Lung (tissue), 12 donors: ENCODE results near the gene ZNF532. TPM values are rescaled to one million over a fixed set of nuclear protein-coding genes. Genes with fewer than 3 reads are reported as not detected.
A peak's percentile ranks its signal among the peaks of the same experiment; 100 is the strongest.

Experiments
- ATAC-seq: fragments of 200-7000 bp; cut with Tn5 transposase; one replicate; pipeline ENCODE4 v1.9.1; 2020; ENCODE audit warnings: moderate number of reproducible peaks; ENCODE audit not compliant: insufficient read depth, low FRiP score
- DNase-seq, 3 donors: peaks; one replicate each; pipeline ENCODE4 v3.0.0-alpha.2; 2013 to 2017
- H3K27ac ChIP-seq, 2 donors: one replicate each; pipeline ENCODE4 v1.5.1; 2013; ENCODE audit warnings: mild to moderate bottlenecking in 2 of 2, moderate library complexity in 2 of 2, control low read depth in 1 of 2, inconsistent platforms in 1 of 2, low read depth in 1 of 2, low read length in 1 of 2
- H3K27me3 ChIP-seq, 3 donors: one replicate each; pipeline ENCODE4 v1.5.1; 2013; ENCODE audit warnings: low read length in 2 of 3; ENCODE audit not compliant: control insufficient read depth in 3 of 3, insufficient read depth in 3 of 3
- H3K36me3 ChIP-seq, 4 donors: one replicate each; pipeline ENCODE4 v1.5.1; 2013; ENCODE audit warnings: low read length in 4 of 4, mild to moderate bottlenecking in 1 of 4, moderate library complexity in 1 of 4; ENCODE audit not compliant: control insufficient read depth in 4 of 4, insufficient read depth in 4 of 4
- H3K4me1 ChIP-seq, 5 donors: one replicate each; pipeline ENCODE4 v1.5.1; 2013; ENCODE audit warnings: low read length in 5 of 5, mild to moderate bottlenecking in 2 of 5, moderate library complexity in 1 of 5; ENCODE audit not compliant: control insufficient read depth in 5 of 5, insufficient read depth in 5 of 5
- H3K4me3 ChIP-seq: one replicate; pipeline ENCODE4 v1.5.1; 2013; ENCODE audit warnings: mild to moderate bottlenecking, control low read depth, moderate library complexity
- H3K9ac ChIP-seq, 2 donors: one replicate each; pipeline ENCODE4 v1.5.1; 2013; ENCODE audit warnings: low read length in 2 of 2, control low read depth in 1 of 2; ENCODE audit not compliant: insufficient read depth in 1 of 2
- H3K9me3 ChIP-seq, 4 donors: one replicate each; pipeline ENCODE4 v1.5.1; 2013; ENCODE audit warnings: low read length in 3 of 4, mild to moderate bottlenecking in 1 of 4, moderate library complexity in 1 of 4; ENCODE audit not compliant: control insufficient read depth in 4 of 4, insufficient read depth in 3 of 4
- CTCF ChIP-seq: IDR thresholded peaks from 2 replicates; pipeline ENCODE4 v1.5.1; 2012; ENCODE audit warnings: mild to moderate bottlenecking; ENCODE audit errors: control extremely low read depth, extremely low read depth
- WGBS, 2 donors: extraction: QIAGEN DNeasy Blood & Tissue Kit; methylation state at CpG; one replicate each; pipeline ENCODE4 v1.1.7; 2013; 5-methylcytosine and 5-hydroxymethylcytosine counted together
- polyA plus RNA-seq, 2 donors: library from polyadenylated mRNA; stranded (reverse); fragments of 200-250 nt; gene quantifications; one replicate each; pipeline ENCODE4 v1.2.1, GENCODE V29; 2013
- total RNA-seq, 2 donors: library from RNA; depleted of rRNA in 1 of 2; stranded (reverse); fragments of >200 nt in 1 of 2; gene quantifications; one replicate each; pipeline ENCODE4 v1.2.1, GENCODE V29; 2014 to 2021
- donor health status: control.
- donor health status: control.
- donor health status: Bipolar disorder and iron deficiency.
- donor health status: healthy.
- donor health status: DM: yes; HTN: yes; CAD: no.

The ZNF532 gene
- total and polyA plus RNA-seq, 4 donors = 12.3 to 128 (median 38.6) TPM

GRCh38 chr18:58952858-58953257 lies 88.2 kb downstream of the ZNF532 start:
- 78 to 79% methylated on average over 3 of the region's 3 CpGs for WGBS, 2 donors
- Histone ChIP-seq H3K4me1 (peaks cover 0 to 4% (median 0%) of the 10 kb centered on the region in 5 donors), H3K27me3 (no peaks in the 10 kb centered on the region), H3K27ac (no peak overlapping the region), H3K36me3 (peaks cover 2 to 28% (median 16%) of the 10 kb centered on the region in 4 donors), H3K9me3 (no peaks in the 10 kb centered on the region), H3K9ac (no peak overlapping the region), H3K4me3 (no peak overlapping the region)
- ATAC-seq (no peak), DNase-seq (no peak)
- no peak for TF ChIP-seq CTCF

- Histone ChIP-seq H3K27ac (peak overlapping the region in 1 of 2 donors; percentile 57), H3K9me3 (no peaks in the 10 kb centered on the region), H3K9ac (no peak overlapping the region)
Measured at GRCh38 chr18:58953627-58954026, 89.0 kb downstream of the ZNF532 start.

GRCh38 chr18:58955001-58955400 lies 90.3 kb downstream of the ZNF532 start:
- peaks cover 2 to 27% (median 14%) of the 10 kb centered on the region in 4 donors for H3K36me3 ChIP-seq
- no peak overlapping the region for H3K27ac ChIP-seq
- H3K27me3 ChIP-seq = no peaks in the 10 kb centered on the region
- no peak for TF ChIP-seq CTCF
- DNase-seq (no peak), ATAC-seq (no peak)
- H3K4me1 ChIP-seq = peaks cover 0 to 4% (median 0%) of the 10 kb centered on the region in 5 donors
- H3K9me3 ChIP-seq = no peaks in the 10 kb centered on the region
- WGBS, 2 donors = 96 to 97% methylated on average over 6 of the region's 6 CpGs
- no peak overlapping the region for H3K9ac ChIP-seq
- no peak overlapping the region for H3K4me3 ChIP-seq

More at GRCh38 chr18:58953627-58954026, 89.0 kb downstream of the ZNF532 start:
- Histone ChIP-seq H3K36me3 (peaks cover 2 to 27% (median 15%) of the 10 kb centered on the region in 4 donors), H3K4me1 (peaks cover 0 to 4% (median 0%) of the 10 kb centered on the region in 5 donors), H3K4me3 (no peak overlapping the region), H3K27me3 (no peaks in the 10 kb centered on the region)
- no peak for TF ChIP-seq CTCF
- ATAC-seq (no peak), DNase-seq (peak in 2 of 3 donors; percentile 26 to 61)
- 36 to 58% methylated on average over 3 of the region's 3 CpGs for WGBS, 2 donors

GRCh38 chr18:58955738-58956137 lies 91.1 kb downstream of the ZNF532 start:
- H3K4me1 ChIP-seq = peaks cover 0 to 4% (median 0%) of the 10 kb centered on the region in 5 donors
- no peak for TF ChIP-seq CTCF
- 85 to 91% methylated on average over 4 of the region's 4 CpGs for WGBS, 2 donors

More at GRCh38 chr18:58955738-58956137, 91.1 kb downstream of the ZNF532 start:
- no peak for DNase-seq
- H3K36me3 ChIP-seq = peaks cover 2 to 33% (median 17%) of the 10 kb centered on the region in 4 donors
- no peak overlapping the region for H3K4me3 ChIP-seq
- no peaks in the 10 kb centered on the region for H3K27me3 ChIP-seq
- peak overlapping the region in 1 of 2 donors; percentile 4 for H3K27ac ChIP-seq
- ATAC-seq = no peak
- no peak overlapping the region for H3K9ac ChIP-seq
- H3K9me3 ChIP-seq = no peaks in the 10 kb centered on the region
